Panc1 (cell line): ENCODE results near the gene LRP1B.

Experiments
- POLR2AphosphoS5 ChIP-seq: IDR thresholded peaks from 2 replicates; pipeline ENCODE4 v1.6.1; 2012; ENCODE audit warnings: mild to moderate bottlenecking, low read depth, low read length, moderate library complexity
- SIN3A ChIP-seq: IDR thresholded peaks from 2 replicates; pipeline ENCODE4 v1.6.1; 2012; ENCODE audit warnings: low read depth, mild to moderate bottlenecking, low read length, moderate library complexity, borderline replicate concordance; ENCODE audit not compliant: insufficient read depth
- TF ChIP-seq, protein P1 (sequence below): fragments of 450-650 bp; IDR thresholded peaks from 2 replicates; pipeline ENCODE4 v1.5.1; 2017; ENCODE audit warnings: mild to moderate bottlenecking
- TF ChIP-seq, protein P2 (sequence below), 2 experiments: IDR thresholded peaks; 2 replicates each; pipeline ENCODE4 v1.6.1; 2011 to 2012; ENCODE audit warnings: low read depth in 2 of 2, control low read depth in 1 of 2, low read length in 1 of 2, mild to moderate bottlenecking in 1 of 2, moderate library complexity in 1 of 2; ENCODE audit not compliant: insufficient read depth in 1 of 2

DNA sequence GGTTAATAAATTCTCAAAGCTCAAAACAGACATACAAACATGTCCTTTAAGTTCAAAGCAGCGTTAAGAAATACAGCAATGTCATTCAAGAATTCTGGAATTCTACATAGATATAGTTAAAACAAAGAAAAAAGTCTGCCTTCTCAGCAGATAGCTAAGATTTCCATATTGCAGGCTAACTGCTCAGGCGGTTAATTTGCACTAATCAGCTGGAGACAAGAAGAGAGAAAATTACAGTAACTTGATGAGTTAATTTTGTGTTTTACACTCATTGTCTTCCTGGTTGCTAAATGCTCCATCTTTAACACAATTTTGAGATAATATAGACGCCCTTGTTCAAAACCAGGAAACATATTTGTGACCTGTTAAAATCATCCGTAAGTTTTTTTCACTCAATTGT, 1012.0 kb downstream of the LRP1B start:
- TF ChIP-seq, protein P1, sequence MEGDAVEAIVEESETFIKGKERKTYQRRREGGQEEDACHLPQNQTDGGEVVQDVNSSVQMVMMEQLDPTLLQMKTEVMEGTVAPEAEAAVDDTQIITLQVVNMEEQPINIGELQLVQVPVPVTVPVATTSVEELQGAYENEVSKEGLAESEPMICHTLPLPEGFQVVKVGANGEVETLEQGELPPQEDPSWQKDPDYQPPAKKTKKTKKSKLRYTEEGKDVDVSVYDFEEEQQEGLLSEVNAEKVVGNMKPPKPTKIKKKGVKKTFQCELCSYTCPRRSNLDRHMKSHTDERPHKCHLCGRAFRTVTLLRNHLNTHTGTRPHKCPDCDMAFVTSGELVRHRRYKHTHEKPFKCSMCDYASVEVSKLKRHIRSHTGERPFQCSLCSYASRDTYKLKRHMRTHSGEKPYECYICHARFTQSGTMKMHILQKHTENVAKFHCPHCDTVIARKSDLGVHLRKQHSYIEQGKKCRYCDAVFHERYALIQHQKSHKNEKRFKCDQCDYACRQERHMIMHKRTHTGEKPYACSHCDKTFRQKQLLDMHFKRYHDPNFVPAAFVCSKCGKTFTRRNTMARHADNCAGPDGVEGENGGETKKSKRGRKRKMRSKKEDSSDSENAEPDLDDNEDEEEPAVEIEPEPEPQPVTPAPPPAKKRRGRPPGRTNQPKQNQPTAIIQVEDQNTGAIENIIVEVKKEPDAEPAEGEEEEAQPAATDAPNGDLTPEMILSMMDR: no peak
- TF ChIP-seq POLR2AphosphoS5: no peak
- no peak for TF ChIP-seq SIN3A
- TF ChIP-seq, protein P2, sequence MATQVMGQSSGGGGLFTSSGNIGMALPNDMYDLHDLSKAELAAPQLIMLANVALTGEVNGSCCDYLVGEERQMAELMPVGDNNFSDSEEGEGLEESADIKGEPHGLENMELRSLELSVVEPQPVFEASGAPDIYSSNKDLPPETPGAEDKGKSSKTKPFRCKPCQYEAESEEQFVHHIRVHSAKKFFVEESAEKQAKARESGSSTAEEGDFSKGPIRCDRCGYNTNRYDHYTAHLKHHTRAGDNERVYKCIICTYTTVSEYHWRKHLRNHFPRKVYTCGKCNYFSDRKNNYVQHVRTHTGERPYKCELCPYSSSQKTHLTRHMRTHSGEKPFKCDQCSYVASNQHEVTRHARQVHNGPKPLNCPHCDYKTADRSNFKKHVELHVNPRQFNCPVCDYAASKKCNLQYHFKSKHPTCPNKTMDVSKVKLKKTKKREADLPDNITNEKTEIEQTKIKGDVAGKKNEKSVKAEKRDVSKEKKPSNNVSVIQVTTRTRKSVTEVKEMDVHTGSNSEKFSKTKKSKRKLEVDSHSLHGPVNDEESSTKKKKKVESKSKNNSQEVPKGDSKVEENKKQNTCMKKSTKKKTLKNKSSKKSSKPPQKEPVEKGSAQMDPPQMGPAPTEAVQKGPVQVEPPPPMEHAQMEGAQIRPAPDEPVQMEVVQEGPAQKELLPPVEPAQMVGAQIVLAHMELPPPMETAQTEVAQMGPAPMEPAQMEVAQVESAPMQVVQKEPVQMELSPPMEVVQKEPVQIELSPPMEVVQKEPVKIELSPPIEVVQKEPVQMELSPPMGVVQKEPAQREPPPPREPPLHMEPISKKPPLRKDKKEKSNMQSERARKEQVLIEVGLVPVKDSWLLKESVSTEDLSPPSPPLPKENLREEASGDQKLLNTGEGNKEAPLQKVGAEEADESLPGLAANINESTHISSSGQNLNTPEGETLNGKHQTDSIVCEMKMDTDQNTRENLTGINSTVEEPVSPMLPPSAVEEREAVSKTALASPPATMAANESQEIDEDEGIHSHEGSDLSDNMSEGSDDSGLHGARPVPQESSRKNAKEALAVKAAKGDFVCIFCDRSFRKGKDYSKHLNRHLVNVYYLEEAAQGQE (IDR thresholded peaks at IDR 0.05; ENCODE audit: insufficient read depth in 1 of 2, low read depth in 2 of 2, low read length in 1 of 2): no peak
